GM20000 (cell line): ENCODE results near the gene USP7.
"Not testable (repeated sequence)": the region's sequence is repeated elsewhere in the genome, so short reads cannot be mapped to it uniquely, and the experiment has no call there.

Experiments used
- DNase-seq: peaks from one replicate; pipeline ENCODE4 v3.0.0; 2012; ENCODE audit warnings: low spot score
- TF ChIP-seq, protein P1 (sequence below): IDR thresholded peaks from 2 replicates; pipeline ENCODE4 v1.5.1; 2012; ENCODE audit warnings: mild to moderate bottlenecking, control low read depth; ENCODE audit errors: extremely low read depth, missing control alignments

The USP7 gene

GRCh38 chr16:8882725-8883377, 80.9 kb downstream of the USP7 start:
- DNase-seq, result no peak
- TF ChIP-seq, protein P1, sequence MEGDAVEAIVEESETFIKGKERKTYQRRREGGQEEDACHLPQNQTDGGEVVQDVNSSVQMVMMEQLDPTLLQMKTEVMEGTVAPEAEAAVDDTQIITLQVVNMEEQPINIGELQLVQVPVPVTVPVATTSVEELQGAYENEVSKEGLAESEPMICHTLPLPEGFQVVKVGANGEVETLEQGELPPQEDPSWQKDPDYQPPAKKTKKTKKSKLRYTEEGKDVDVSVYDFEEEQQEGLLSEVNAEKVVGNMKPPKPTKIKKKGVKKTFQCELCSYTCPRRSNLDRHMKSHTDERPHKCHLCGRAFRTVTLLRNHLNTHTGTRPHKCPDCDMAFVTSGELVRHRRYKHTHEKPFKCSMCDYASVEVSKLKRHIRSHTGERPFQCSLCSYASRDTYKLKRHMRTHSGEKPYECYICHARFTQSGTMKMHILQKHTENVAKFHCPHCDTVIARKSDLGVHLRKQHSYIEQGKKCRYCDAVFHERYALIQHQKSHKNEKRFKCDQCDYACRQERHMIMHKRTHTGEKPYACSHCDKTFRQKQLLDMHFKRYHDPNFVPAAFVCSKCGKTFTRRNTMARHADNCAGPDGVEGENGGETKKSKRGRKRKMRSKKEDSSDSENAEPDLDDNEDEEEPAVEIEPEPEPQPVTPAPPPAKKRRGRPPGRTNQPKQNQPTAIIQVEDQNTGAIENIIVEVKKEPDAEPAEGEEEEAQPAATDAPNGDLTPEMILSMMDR, result no peak

DNA sequence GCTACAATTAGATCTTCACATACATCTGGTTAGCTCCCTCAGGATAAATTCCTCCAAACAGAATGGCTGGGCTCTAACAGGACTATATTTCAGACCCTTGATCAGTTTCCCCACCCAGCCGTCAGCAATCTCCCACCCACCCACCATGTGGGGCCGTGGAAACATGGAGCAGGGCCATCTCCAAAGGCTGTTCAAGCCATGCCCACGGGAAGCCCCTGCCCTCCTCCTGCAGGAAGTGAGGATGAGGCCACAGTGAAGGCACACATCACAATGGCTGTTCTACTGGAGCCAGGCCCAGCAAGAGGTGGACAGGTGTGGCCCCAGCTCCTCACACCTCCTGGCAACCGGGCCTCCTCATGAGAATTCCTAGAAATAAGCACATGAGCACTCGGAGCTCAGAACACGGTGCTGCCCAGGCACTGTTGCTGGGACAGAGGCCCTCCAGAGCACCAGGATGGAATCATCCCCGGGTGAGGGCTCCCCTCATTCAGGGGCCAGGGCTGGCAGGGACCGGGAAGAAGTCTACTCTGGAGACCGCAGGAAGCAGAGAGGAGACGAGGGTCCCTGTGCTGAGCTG, 81.6 kb downstream of the USP7 start, which contains the start of gene LITAFD:
TSS of gene LITAFD (plus strand) at position 311 of the 577 bp plus-strand sequence. CDS start 2,005 bp downstream, outside the sequence.
- TF ChIP-seq, protein P1, result no peak
- DNase-seq, result no peak

DNA sequence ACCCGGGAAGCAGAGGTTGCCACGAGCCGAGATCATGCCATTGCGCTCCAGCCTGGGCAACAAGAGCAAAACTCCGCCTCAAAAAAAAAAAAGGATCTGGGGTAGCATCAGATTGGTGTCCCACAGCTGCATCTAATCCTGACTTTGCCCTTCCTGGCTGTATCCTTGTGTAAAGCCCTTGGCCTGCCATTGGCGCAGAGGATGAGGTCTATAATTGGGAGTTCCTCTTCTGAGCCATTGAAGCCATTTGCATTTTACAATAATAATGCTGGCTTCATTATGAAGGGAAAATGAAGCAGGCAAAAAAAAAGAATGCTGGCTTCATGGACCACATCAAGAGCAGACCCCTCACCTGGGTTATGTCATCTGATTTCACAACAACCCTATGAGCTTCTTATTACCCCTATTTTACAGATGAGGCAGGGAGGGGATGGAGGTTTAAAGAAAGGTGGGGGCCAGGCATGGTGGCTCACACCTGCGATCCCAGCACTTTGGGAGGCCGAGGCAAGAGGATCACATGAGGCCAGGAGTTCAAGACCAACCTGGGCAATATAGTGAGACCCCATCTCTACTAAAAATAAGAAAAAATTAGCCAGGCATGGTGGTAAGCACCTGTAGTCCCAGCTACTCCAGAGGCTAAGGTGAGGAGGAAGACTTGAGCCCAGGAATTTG, 82.7 kb downstream of the USP7 start:
- TF ChIP-seq, protein P1, result no peak
- DNase-seq, result no peak

GRCh38 chr16:8878523-8878911, 85.2 kb downstream of the USP7 start:
- DNase-seq, result no peak

DNA sequence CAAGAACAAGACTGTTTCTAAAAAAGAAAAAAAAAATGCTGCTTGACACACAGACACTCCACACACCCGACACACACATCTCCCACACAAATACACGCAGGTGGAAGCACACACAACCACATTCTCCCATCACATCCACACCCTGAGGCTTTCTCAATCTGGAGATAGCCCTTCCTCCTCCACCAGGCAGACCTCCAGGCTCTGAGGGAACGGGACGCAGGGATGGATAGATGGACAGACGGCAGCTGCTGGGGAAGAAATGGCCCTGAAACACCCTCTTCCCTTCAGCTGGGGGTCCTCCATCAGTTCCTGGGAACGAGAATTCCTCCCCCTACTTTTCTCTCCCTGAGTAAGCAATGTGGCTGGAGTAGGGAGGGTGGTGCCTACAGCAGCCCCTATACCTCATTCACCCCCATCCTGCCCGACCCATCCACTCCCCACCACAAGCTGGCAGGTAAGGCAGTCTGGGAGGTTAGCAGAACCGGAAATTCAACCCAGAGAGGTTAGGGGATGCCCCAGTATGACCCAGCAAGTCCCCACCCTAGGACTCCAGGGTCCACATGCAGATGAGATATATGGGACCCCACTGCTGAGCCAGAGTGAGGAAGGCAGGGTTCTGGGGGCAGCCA, 85.7 kb downstream of the USP7 start:
- TF ChIP-seq, protein P1, result no peak
- DNase-seq, result no peak

More at GRCh38 chr16:8878523-8878911, 85.2 kb downstream of the USP7 start:
- TF ChIP-seq, protein P1, result no peak

DNA sequence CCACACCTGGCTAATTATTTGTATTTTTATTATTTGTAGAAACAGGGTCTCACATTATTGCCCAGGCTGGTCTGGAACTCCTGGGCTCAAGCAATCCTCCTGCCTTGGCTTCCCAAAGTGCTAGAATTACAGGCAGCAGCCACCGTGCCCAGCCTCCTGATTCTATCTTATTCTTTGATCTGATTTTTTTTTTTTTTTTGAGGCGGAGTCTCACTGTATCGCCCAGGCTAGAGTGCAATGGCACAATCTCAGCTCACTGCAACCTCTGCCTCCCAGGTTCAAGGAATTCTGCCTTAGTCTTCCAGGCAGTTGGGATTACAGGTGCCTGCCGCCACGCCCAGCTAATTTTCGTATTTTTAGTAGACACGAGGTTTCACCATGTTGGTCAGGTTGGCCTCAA, 88.4 kb downstream of the USP7 start:
- DNase-seq, result not testable (repeated sequence)

- TF ChIP-seq, protein P1, result no peak
Measured at GRCh38 chr16:8874388-8874787, 89.3 kb downstream of the USP7 start.

GRCh38 chr16:8873866-8874195, 89.9 kb downstream of the USP7 start:
- DNase-seq, result not testable (repeated sequence)

More at GRCh38 chr16:8874388-8874787, 89.3 kb downstream of the USP7 start:
- DNase-seq, result no peak
